ENCODE results near the gene WDR81.
A peak's percentile ranks its signal among the peaks of the same experiment; 100 is the strongest.
"Not testable (repeated sequence)": the region's sequence is repeated elsewhere in the genome, so short reads cannot be mapped to it uniquely, and the experiment has no call there.

WDR81 gene

GRCh38 chr17:1762233-1762900 is 37.9 kb downstream of the WDR81 start:
- Histone ChIP-seq H3K27ac (replicated peaks) (no peak overlapping the region), H3K27me3 (ENCODE audit: insufficient read depth, poor library complexity, severe bottlenecking) (no peaks in the 10 kb centered on the region), H3K4me3 (replicated peaks; ENCODE audit: insufficient read depth, low read length) (no peak overlapping the region)
- no peak for DNase-seq (ENCODE audit: low read depth in 1 of 2, low spot score in 1 of 2)
- TF ChIP-seq SPI1 (IDR thresholded peaks at IDR 0.05; ENCODE audit: borderline replicate concordance, low read depth) (no peak), REST (IDR thresholded peaks at IDR 0.05; ENCODE audit: insufficient replicate concordance, low read depth) (no peak), CTCF (IDR thresholded peaks at IDR 0.05; ENCODE audit: insufficient read depth, low read length) (no peak)

- TF ChIP-seq SPI1 (IDR thresholded peaks at IDR 0.05; ENCODE audit: borderline replicate concordance, low read depth): peak; percentile 8; the same call in 1 of the 2 replicates
- no peak for TF ChIP-seq POLR2AphosphoS5 (IDR thresholded peaks at IDR 0.05; ENCODE audit: low read depth)
- Histone ChIP-seq H3K4me3 (replicated peaks; ENCODE audit: insufficient read depth, low read length) (no peak overlapping the region), H3K27me3 (ENCODE audit: insufficient read depth, poor library complexity, severe bottlenecking) (no peaks in the 10 kb centered on the region), H3K27ac (replicated peaks) (peak overlapping the region; percentile 19; the same call in 1 of the 2 replicates)
- no peak for DNase-seq (ENCODE audit: low read depth in 1 of 2, low spot score in 1 of 2)
Observed at GRCh38 chr17:1762901-1763898, 38.7 kb downstream of the WDR81 start.

- peak in 1 of 2 experiments; percentile 78 for DNase-seq (ENCODE audit: low read depth in 1 of 2, low spot score in 1 of 2)
- Histone ChIP-seq H3K4me3 (replicated peaks; ENCODE audit: insufficient read depth, low read length) (no peak overlapping the region), H3K27ac (replicated peaks) (peak overlapping the region; percentile 56), H3K27me3 (ENCODE audit: insufficient read depth, poor library complexity, severe bottlenecking) (no peaks in the 10 kb centered on the region)
- no peak for TF ChIP-seq CTCF (IDR thresholded peaks at IDR 0.05; ENCODE audit: insufficient read depth, low read length)
- TF ChIP-seq SPI1 (IDR thresholded peaks at IDR 0.05; ENCODE audit: borderline replicate concordance, low read depth): no peak
- TF ChIP-seq POLR2AphosphoS5 (IDR thresholded peaks at IDR 0.05; ENCODE audit: low read depth): peak; percentile 57
Observed at GRCh38 chr17:1764284-1764683, 39.8 kb downstream of the WDR81 start.

GRCh38 chr17:1764705-1765104 is 40.2 kb downstream of the WDR81 start:
- not testable (repeated sequence) for H3K27ac ChIP-seq (replicated peaks); H3K4me3 ChIP-seq (replicated peaks; ENCODE audit: insufficient read depth, low read length); H3K27me3 ChIP-seq (ENCODE audit: insufficient read depth, poor library complexity, severe bottlenecking); DNase-seq (ENCODE audit: low read depth in 1 of 2, low spot score in 1 of 2)

GRCh38 chr17:1765576-1765975 is 41.1 kb downstream of the WDR81 start:
- DNase-seq (ENCODE audit: low read depth in 1 of 2, low spot score in 1 of 2): no peak
- no peak overlapping the region for H3K27ac ChIP-seq (replicated peaks)
- no peak overlapping the region for H3K4me3 ChIP-seq (replicated peaks; ENCODE audit: insufficient read depth, low read length)
- H3K27me3 ChIP-seq (ENCODE audit: insufficient read depth, poor library complexity, severe bottlenecking): no peaks in the 10 kb centered on the region
- TF ChIP-seq SPI1 (IDR thresholded peaks at IDR 0.05; ENCODE audit: borderline replicate concordance, low read depth) (no peak), POLR2AphosphoS5 (IDR thresholded peaks at IDR 0.05; ENCODE audit: low read depth) (no peak), REST (IDR thresholded peaks at IDR 0.05; ENCODE audit: insufficient replicate concordance, low read depth) (no peak), CTCF (IDR thresholded peaks at IDR 0.05; ENCODE audit: insufficient read depth, low read length) (no peak), GABPA (IDR thresholded peaks at IDR 0.05; ENCODE audit: low read depth) (no peak)
